HL-60/S4 treated with retinoic acid at 250 ng/mL for 4 days and 3 days (cell line): ENCODE data around the gene YDJC.
"Not testable (repeated sequence)": the region's sequence is repeated elsewhere in the genome, so short reads cannot be mapped to it uniquely, and the experiment has no call there.

Source experiments
- in situ Hi-C: fragments of 300-500 bp; cut with MboI; formaldehyde crosslinking; loops from 2 replicates; pipeline ENCODE4 v1.7.0; 2022; ENCODE audit warnings: low sequenced_read_pairs

Gene YDJC

DNA sequence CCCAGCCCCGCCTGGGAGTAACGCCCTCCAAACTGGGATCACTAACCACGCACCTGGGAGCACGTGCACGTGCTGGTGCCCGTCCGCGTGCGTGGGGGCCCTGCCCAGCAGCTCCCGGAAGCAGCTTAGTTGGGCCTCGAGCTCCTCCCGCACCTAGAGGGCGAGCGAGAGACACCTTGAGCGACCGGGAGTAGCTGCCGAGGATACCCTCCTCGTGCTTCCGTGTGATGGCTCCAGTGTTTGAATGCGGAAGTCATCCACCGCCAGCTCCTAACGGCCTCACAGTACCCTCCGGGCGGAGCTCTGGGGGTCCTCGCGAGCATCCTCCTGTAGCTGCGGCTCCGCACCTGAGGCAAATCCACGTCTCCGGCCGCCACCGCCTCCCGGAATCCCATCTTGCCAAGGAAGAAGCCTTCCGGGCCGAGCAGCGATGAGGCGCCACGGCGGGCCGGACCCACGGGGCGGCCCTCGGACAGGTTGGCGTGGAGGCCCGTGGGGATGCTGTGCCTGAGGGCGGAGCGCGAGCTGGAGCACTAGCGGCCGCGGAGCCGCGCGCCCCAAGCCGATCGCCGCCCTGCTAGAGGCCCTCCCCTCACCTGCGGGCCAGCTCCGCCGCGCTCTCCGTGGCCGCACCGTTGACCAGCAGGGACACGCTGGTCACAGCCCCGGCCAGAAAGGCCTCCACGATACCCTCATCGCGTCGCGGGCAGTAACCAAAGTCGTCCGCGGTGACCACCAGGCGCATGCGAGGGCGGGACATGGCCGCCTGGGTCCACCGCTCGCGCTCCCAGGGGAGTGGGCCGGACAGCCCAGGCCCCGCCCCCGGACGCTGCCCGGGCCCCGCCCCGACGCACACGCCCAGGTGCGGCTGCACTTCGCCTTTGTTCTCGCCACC is at the start of gene YDJC:
YDJC (minus strand) TSS at position 768 of the 895 bp plus-strand sequence; CDS start at position 760, 8 bp downstream.
- in situ Hi-C loops, result loop anchor here (25.0 kb wide), 1 partner anchor 642 kb away; the partner anchor contains the start of gene LZTR1

DNA sequence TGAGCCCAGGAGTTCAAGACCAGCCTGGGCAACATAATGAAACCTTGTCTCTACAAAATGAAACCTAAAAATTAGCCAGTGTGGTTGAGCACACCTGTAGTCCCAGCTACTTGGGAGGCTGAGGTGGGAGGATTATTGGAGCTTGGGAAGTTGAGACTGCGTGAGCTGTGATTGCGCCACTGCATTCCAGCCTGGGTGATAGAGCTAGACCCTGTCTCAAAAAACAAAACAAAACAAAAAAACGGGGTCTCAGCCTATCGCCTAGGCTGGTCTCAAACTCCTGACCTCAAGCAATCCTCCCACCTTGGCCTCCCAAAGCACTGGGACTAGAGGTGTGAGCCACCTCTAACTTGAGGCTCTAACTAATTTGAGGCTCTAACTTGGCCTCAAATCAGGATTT is 49.6 kb upstream of the YDJC start:
- in situ Hi-C loops, result no loop called here

- in situ Hi-C loops, result not testable (repeated sequence)
These were observed 49.0 kb upstream of the YDJC start for GRCh38 chr22:21678842-21679241.

DNA sequence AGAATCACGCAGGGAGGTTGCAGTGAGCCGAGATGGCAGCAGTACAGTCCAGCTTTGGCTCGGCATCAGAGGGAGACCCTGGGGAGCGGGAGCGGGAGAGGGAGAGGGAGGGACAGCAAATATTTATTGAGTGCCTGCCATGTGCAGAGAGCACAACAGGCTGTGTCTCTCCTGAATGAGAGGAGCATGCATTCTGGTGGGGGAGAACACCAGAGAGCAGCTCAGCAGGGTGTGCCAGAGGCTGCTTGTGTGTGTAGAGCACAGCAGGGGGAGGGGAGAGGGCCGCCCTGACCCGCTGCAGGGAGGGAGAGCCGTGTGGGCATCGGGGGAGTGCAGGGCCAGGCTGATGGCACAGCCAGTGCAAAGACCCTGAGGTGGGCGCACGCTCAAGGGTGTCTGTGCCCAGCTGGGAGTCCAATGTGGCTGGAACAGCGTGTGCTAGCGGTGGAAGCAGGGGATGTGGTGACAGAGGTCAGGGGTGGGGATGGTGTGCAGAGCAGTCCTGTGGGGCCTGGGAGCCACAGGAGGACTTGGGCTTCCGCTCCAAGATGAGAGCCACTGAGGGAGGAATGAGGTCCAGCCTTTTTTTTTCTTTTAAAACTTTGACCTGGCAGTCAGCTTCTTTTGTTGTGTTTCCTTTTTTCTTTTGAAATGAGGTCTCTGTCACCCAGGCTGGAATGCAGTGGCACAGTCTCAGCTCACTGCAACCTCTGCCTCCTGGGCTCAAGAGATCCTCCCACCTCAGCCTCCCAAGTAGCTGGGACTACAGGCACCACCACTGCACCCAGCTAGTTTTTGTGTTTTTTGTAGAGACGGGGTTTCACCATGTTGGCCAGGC is 48.0 kb upstream of the YDJC start:
- in situ Hi-C loops, result no loop called here

DNA sequence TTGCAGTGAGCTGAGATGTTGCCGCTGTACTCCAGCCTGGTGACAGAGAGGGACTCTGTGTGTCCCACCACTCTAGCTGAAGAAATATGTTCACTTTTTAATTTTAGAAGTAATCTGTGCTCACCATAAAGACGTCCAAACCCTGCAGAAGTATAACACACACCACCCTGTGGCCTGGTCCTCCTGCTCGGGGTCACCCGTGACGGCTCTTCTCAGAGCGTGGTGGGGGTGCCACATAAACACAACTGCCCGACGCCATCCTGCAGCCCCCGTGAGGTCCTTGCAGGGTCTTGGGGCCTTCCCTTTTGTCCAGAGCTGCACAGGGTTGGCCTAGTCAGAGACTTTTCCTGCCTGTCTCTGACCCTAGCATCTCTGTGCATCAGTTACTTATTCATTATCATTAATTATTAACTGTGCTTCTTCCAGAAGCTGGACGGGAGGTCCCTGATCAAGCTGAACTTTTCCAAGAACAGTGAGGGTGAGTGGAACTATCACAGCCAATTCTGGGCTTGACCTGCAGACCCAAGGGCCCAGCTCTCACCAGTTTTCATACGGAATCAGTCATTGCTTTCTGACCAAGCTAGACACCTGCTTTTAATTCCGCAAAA is 44.9 kb upstream of the YDJC start:
- in situ Hi-C loops, result loop anchor here (25.0 kb wide), 2 partner anchors 587 to 787 kb away; no protein-coding TSS in a partner anchor

GRCh38 chr22:21673534-21674321 is 43.9 kb upstream of the YDJC start:
- in situ Hi-C loops, result loop anchor here (25.0 kb wide), 2 partner anchors 586 to 786 kb away; no protein-coding TSS in a partner anchor

DNA sequence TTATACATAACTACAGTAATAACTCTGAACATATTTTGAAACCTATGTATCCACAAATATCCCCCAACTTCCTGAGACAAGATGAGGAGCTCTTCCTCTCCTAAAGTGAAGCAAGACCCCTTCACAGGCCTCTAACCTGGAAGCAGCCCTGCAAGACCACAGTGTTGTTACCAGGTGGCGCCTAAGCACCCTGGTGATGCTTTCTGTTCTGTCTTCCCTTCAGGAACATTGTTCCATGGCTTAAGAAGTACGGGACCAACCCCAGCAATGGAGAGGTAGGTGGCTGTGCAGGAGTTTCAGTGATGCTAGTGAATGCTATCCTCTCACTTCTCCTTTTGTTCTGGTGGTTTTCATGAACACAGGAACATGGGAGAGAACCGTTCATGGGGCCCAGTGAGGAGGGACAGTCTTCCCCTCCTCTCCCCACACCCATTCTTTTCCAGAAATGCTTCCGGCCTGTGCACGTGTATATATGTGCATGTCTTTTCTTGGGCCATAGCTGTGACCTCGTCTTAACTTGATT is 42.3 kb upstream of the YDJC start:
- in situ Hi-C loops, result loop anchor here (25.0 kb wide), 2 partner anchors 585 to 785 kb away; no protein-coding TSS in a partner anchor

- in situ Hi-C loops, result loop anchor here (25.0 kb wide), 2 partner anchors 582 to 782 kb away; no protein-coding TSS in a partner anchor
These were observed 39.2 kb upstream of the YDJC start for GRCh38 chr22:21669026-21669425.

GRCh38 chr22:21666786-21667185 is 37.0 kb upstream of the YDJC start:
- in situ Hi-C loops, result loop anchor here (25.0 kb wide), 2 partner anchors 579 to 779 kb away; no protein-coding TSS in a partner anchor

- in situ Hi-C loops, result loop anchor here (25.0 kb wide), 2 partner anchors 578 to 778 kb away; no protein-coding TSS in a partner anchor
These were observed 35.4 kb upstream of the YDJC start for GRCh38 chr22:21665047-21665851.

DNA sequence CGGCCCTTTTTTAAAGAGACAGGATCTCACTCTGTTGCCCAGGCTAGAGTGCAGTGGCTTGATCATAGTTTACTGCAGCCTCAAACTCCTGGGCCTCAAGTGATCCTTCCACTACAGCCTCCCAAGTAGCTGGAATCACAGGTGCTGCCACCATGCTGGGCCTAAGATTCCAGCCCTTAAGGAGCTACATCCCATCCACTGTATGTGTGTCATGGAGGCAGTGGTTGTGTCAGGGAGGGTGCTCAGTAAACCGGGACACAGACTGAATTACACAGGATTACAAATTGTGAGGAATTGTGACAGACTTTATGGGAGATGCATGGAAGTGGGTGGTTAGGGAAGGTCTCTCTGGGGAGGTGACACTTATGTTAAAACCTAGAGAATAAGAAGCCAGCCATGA is 33.9 kb upstream of the YDJC start:
- in situ Hi-C loops, result loop anchor here (25.0 kb wide), 2 partner anchors 576 to 776 kb away; no protein-coding TSS in a partner anchor

- in situ Hi-C loops, result loop anchor here (25.0 kb wide), 2 partner anchors 575 to 775 kb away; no protein-coding TSS in a partner anchor
These were observed 32.2 kb upstream of the YDJC start for GRCh38 chr22:21661991-21662390.

DNA sequence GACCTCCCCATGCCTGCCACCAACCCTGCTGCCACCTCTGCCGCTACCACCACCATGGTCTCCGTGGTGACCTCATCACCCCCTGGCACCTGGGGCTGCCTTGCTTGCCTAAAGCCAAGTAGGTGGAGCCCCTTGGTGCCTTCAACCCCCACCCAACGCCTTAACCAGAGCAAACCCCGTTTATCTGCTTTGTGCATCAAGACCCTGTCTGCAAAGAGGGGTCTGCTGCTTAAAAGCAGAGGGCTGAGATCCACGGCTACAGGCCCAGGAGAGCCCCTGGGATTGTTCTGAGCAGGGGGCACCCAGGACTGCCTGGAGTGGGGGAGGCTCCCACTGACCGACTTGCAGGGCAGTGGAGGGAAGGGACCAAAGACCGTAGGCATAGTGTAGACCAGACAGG is 31.1 kb upstream of the YDJC start:
- in situ Hi-C loops, result loop anchor here (25.0 kb wide), 2 partner anchors 574 to 774 kb away; no protein-coding TSS in a partner anchor

DNA sequence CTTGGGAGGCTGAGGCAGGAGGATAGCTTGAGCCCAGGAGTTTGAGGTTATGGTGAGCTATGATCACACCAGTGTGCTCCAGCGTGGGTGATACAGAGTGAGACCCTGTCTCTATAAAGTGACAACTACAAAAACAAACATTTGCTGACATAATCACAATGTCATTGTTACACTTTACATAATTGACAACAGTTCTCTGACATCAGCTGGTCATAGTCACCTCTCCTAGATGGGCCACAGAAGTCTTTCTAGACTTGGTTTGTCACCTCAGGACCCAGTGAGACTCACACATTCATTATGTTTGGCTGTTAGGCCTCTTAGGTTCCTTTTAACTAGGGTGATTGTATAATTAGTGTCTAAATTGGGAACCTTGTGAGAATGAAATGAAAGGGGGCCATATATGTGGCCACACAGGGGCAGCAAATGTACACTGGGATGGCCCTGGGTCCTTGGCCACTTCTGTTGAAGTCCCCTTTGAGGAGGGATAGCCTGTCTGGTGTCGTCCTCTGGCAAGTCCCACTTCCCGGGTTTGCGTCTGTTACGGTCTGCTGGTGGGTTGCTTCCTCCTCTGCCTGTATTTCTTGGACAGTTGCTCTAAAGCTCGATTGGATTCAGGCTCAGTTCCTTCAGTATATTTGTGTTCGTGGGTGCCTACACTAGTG is 30.2 kb upstream of the YDJC start:
- in situ Hi-C loops, result loop anchor here (25.0 kb wide), 2 partner anchors 573 to 773 kb away; no protein-coding TSS in a partner anchor

DNA sequence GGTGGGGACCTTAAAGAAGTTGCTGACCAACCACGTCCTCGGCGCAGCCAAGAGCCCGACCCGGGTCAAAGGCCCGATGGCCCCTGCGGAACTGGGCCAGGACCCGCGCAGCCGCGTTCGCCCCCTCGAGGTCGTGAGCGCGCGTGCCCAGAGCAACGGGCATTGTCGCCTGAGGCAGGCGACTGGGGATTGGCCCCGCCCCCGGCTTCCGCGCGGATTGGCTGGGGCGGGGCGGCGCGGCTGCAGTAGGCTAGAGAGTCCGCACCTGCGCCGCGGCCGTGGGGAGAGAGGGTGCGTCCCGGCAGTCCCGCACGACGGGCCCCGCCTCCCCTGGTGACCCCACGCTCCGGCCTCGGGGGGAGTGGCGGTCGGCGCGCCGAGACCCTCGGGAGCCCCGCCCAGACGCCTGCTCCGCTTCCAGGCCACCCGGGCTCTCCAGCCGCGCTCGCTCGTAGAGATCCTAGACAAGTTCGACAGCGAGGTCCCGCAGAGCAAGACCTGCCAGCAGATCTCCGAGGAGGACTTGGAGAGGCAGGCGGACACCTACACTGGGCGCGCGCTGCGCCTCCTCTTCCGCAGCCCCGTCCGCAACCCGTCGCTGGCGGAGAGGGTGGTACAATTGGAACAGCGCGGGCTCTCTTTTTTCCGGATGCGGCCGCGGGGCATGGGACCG is 27.7 kb upstream of the YDJC start:
- in situ Hi-C loops, result loop anchor here (25.0 kb wide), 2 partner anchors 570 to 770 kb away; no protein-coding TSS in a partner anchor

- in situ Hi-C loops, result loop anchor here (25.0 kb wide), 2 partner anchors 570 to 770 kb away; no protein-coding TSS in a partner anchor
These were observed 27.2 kb upstream of the YDJC start for GRCh38 chr22:21657020-21657359.
